LHCN-M2 (cell line): ENCODE results near the gene GYS1. TPM values are rescaled to one million over a fixed set of nuclear protein-coding genes. Genes with fewer than 3 reads are reported as not detected.
"Not testable (repeated sequence)": the region's sequence is repeated elsewhere in the genome, so short reads cannot be mapped to it uniquely, and the experiment has no call there.

Experiments
- DNase-seq: peaks from one replicate; pipeline ENCODE4 v3.0.0-alpha.2; 2012; ENCODE audit warnings: low read depth
- total RNA-seq: library from RNA; depleted of rRNA; stranded (reverse); fragments of >200 nt; gene quantifications from 2 replicates; pipeline ENCODE4 v1.2.3, GENCODE V29; 2014

The GYS1 gene
- total RNA-seq, 1 experiment from 2014 or later, result 80.0 TPM

DNA sequence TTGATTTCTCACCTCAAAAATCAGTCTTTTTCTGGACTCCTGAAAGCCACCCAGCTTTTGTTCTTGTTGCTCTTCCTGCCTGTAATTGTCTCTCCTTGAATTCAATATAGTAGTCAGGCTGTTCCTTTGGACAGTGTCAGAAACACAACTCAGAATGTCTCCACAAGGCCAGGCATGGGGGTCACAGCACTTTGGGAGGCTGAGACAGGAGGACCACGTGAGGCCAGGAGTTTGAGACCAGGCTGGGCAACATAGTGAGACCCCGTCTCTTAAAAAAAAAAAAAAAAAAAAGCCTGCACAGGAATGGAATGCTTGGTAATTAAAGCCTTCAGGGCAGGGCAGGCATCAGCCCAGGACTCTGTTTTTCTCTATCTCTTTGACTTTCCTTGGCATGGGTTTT lies 47.3 kb downstream of the GYS1 start:
- DNase-seq, result no peak

- DNase-seq, result no peak
These were observed 47.7 kb downstream of the GYS1 start for GRCh38 chr19:48945415-48945814.

GRCh38 chr19:48943081-48943480 lies 50.0 kb downstream of the GYS1 start:
- no peak for DNase-seq

DNA sequence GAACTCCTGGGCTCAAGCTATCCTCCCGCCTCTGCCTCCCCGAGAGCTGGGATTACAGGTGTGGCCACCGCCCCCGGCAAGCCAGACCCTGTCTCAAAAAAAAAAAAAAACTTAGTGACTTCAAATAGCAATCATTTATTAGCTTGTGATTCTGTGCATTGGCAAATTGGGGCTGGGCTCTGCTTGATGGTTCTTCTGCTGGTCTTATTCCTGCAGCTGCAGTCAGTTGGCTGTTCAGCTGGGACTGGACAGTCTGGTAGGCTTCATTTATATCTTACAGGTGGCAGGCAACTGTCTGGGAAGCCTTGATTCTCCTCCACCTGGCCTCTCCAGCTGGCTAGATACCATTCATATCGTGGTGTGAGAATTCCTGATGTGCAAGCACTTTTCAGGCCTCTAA lies 52.2 kb downstream of the GYS1 start:
- no peak for DNase-seq

DNA sequence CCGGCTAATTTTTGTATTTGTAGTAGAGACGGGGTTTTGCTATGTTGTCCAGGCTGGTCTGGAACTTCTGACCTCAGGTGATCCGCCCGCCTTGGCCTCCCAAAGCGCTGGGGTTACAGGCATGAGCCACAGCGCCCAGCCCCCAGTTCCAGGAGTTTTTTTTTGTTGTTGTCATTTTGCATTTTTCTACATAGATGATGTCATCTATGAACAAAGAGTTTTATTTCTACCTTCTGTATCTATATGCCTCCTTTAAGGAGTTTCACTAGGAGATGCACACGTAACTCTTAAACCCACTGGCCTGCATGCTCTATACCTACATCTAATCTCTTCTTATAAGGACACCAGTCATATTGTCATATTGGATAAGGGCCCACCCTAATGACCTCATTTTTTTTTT lies 54.9 kb downstream of the GYS1 start:
- no peak for DNase-seq

DNA sequence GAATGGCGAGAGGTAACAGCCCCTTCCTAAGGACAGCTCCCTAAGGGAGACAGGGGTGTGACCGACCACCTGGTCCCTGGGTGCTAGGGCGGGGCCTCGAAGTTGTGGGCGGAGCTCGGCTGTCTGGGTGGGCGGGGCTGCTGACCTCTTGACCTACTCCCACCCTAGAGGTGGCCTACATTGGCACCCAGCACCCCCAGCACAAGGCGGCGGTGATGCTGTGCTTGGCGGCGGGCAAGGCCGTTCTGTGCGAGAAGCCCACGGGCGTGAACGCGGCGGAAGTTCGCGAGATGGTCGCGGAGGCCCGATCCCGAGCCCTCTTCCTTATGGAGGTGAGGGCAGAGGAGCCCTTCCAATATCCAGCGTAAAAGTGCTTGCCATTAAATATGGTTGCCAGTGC lies 57.2 kb downstream of the GYS1 start:
- no peak for DNase-seq

DNA sequence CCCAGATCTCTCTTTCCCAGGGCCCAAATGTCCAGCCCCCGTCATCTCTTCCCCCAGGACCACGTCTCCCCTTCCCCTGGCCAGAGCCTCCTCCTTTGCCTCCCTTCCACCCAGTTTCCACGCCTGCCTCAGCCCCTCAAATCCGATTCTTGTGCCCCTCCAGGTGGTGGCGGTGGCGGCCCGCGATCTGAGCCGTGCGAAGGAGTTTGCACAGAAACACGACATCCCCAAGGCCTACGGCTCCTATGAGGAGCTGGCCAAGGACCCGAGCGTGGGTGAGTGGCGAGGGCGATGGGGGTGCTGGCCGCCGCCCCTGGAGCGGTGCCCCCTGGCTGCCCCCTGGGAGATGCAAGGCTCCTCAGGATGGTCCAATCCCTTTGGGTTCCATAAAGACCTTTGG lies 58.3 kb downstream of the GYS1 start:
- DNase-seq, result no peak

DNA sequence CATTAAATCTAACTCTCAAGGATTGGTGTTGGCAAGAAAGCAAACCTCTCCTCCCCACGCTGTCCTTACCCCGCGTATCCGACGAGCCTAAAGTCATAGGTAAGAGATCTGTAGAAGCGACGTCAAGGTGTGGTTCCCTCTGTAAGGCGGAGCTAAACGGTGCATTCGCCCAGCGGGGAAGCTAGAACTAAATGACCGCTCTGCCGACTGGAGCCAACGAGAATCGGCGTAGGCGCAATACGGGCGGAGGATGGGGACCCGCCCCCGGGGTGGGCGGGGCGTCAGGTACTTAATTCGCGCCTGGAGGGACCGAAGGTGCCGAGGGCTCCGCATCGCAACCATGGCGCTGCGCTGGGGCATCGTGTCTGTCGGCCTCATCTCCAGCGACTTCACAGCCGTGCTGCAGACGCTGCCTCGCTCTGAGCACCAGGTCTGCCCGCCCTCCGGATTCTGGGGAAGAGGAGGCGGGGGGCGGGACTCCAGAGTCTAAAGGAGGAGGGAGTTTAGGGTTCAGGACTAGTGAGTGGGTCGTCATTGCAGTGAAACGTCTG lies 59.7 kb downstream of the GYS1 start, which contains the start of gene DHDH:
Gene DHDH, plus strand, starts transcription at position 318 of the 551 bp plus-strand sequence. Its CDS starts 23 bp downstream, at position 341.
- peak; percentile 27 for DNase-seq

DNA sequence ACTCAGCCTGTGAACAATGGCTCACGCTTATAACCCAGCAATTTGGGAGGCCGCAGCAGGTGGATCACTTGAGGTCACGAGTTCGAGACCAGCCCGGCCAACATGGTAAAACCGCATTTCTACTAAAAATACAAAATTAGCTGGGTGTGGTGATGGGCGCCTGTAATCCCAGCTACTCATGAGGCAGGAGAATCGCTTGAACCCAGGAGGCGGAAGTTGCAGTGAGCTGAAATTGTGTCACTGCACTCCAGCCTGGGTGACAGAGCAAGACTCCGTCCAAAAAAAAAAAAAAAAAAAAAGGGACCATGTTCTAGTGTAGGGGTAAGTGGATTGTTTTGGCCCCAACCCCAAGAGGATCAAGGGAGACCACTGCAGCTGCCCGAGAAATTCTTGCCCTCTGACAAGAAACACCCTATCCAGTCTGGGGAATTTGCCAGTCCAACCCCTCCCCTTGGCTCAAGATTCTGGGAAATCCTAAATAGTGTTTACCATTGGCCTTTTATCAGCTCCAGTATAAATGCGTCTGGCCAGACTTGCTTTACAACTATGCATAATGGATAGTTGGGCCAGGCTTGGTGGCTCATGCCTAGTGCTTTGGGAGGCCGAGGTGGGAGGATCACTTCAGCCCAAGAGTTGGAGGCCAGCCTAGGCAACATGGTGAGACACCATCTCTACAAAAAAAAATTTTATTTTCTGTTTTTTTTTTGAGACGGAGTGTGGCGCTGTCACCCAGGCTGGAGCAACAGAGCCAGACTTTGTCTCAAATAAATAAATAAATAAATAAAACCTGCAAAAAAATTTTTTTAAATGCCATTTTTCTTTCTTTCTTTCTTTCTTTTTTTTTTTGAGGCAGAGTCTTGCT lies 64.7 kb downstream of the GYS1 start:
- DNase-seq, result peak; percentile 37

DNA sequence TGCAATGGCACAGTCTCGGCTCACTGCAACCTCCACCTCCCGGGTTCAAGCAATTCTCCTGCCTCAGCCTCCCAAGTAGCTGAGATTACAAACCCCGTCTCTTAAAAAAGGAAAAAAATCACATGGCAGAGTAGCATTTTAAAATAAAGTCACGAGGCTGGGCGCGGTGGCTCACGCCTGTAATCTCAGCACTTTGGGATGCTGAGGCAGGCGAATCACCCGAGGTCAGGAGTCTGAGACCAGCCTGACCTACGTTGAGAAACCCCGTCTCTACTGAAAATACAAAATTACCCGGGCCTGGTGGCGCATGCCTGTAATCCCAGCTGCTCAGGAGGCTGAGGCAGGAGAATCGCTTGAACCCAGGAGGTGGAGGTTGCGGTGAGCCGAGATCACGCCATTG lies 65.4 kb downstream of the GYS1 start:
- DNase-seq, result not testable (repeated sequence)

DNA sequence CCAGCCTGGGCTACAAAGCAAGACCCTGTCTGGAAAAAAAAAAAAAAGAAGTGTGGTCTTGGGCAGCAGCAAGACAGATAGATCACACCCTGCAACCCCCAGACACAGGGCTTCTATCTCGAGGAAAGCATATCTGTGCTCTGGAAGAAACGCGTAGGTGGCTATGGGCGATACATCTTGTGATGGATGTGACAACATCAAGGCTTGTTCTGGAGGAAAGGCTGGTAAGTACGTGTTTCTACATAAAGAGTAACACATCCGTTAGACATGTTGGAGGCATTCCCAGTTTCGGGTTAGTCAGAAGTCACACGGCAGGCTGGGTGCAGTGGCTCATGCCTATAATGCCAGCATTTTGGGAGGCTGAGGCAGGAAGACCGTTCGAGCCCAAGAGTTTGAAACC lies 66.2 kb downstream of the GYS1 start:
- DNase-seq, result peak; percentile 89

DNA sequence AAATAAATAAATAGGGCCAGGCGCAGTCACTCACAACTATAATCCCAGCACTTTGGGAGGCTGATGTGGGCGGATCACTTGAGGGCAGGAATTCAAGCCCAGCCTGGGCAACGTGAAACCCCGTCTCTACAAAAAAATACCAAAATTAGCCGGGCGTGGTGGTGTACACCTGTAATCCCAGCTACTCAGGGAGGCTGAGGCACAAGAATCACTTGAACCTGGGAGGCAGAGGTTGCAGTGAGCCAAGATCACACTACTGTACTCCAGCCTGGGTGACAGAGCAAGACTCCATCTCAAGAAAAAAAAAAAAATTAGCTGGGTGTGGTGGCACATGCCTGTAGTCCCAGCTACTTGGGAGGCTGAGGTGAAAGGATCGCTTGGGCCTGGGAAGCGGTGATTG lies 67.2 kb downstream of the GYS1 start:
- not testable (repeated sequence) for DNase-seq

DNA sequence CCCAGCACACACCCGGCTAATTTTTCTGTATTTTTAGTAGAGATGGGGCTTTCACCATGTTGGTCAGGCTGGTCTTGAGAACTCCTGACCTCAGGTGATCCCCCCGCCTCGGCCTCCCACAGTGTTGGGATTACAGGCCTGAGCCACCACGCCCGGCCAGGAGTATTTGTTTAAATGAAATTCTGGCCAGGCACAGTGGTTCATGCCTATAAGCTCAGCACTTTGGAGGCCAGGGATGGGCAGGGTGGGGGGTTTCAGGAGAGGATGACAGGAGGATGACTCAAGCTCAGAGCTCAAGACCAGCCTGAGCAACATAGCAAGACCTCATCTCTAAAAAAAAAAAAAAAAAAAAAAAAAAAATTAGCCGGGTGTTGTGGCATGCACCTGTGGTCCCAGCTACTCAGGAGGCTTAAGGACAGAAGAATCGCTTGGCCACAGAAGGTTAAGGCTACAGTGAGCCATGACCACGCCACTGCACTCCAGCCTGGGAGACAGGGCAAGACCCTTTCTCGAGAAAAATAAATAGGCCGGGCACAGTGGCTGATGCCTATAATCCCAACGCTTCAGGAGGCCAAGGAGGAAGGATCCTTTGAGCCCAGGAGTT lies 67.8 kb downstream of the GYS1 start:
- peak; percentile 85 for DNase-seq

DNA sequence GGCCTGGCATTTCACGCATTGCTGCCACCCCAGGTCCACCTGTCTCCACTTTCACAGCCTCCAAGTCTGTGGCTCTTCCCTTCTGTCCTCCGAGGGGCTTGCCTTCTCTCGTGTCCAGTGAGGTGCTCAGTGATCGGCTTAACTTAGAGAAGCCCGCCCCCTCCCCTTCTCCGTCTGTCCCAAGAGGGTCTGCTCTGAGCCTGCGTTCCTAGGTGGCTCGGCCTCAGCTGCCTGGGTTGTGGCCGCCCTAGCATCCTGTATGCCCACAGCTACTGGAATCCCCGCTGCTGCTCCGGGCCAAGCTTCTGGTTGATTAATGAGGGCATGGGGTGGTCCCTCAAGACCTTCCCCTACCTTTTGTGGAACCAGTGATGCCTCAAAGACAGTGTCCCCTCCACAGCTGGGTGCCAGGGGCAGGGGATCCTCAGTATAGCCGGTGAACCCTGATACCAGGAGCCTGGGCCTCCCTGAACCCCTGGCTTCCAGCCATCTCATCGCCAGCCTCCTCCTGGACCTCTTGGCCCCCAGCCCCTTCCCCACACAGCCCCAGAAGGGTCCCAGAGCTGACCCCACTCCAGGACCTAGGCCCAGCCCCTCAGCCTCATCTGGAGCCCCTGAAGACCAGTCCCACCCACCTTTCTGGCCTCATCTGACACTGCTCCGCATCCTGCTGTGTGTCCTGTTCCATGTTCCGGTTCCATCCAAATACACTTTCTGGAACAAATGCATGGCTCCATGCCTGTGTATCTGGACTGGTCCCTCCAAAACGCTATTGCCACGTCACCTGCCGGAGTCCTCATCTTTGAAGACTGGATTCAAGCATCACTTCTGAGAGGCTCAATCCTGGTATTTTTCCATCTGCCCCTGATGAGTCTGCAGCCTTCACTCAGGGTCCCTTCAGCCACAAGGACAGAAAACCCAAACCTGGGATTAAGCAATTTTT lies 70.3 kb downstream of the GYS1 start:
- DNase-seq, result no peak

- no peak for DNase-seq
These were observed 71.2 kb downstream of the GYS1 start for GRCh38 chr19:48921721-48922500.

- no peak for DNase-seq
These were observed 72.2 kb downstream of the GYS1 start for GRCh38 chr19:48920949-48921348.

DNA sequence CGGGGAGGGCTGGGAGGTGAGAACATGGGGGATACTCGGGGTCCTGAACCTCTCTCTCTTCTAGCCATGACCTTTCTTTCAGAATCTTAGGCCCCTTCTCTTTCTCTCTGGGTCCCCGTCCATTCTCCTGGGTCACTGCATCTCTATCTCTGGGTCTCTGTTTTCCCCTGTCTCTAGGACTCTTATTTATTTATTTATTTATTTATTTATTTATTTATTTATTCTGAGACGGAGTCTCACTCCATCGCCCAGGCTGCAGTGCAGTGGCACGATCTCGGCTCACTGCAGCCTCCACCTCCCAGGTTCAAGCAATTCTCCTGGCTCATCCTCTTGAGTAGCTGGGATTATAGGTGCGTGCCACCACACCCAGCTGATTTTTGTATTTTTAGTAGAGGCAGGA lies 73.8 kb downstream of the GYS1 start:
- not testable (repeated sequence) for DNase-seq

GRCh38 chr19:48918801-48919247 lies 74.3 kb downstream of the GYS1 start:
- no peak for DNase-seq
